Erythroblast (primary cell): ENCODE results near the gene PHF21A.

Source experiments
- GATA1 ChIP-seq: IDR thresholded peaks from 2 replicates; pipeline ENCODE4 v1.6.1; 2011; ENCODE audit warnings: low read depth, mild to moderate bottlenecking, control low read depth, low read length, moderate library complexity
- POLR2A ChIP-seq: IDR thresholded peaks from 2 replicates; pipeline ENCODE4 v1.6.1; 2011; ENCODE audit warnings: mild to moderate bottlenecking, low read length

- TF ChIP-seq GATA1 (no peak), POLR2A (no peak)
Observed at GRCh38 chr11:45934580-45935318, 186.5 kb downstream of the PHF21A start.
